HG02885 (cell line): Measurements from ENCODE around the gene CCDC174.

Source experiments
- ATAC-seq: cut with Tn5 transposase; IDR thresholded peaks from one replicate; pipeline ENCODE4 v1.9.1; 2021; ENCODE audit warnings: mild to moderate bottlenecking; ENCODE audit not compliant: unreplicated experiment, poor library complexity

CCDC174 gene

GRCh38 chr3:14624498-14624897 is 27.1 kb upstream of the CCDC174 start:
- ATAC-seq = no peak

- ATAC-seq = no peak
Measured at GRCh38 chr3:14625443-14625842, 26.1 kb upstream of the CCDC174 start.

GRCh38 chr3:14627815-14628214 is 23.7 kb upstream of the CCDC174 start:
- ATAC-seq = no peak

GRCh38 chr3:14628406-14628805 is 23.2 kb upstream of the CCDC174 start:
- no peak for ATAC-seq

- no peak for ATAC-seq
Measured at GRCh38 chr3:14630404-14631100, 21.0 kb upstream of the CCDC174 start.

- ATAC-seq = no peak
Measured at GRCh38 chr3:14631101-14631497, 20.5 kb upstream of the CCDC174 start.

GRCh38 chr3:14631687-14632441 is 19.7 kb upstream of the CCDC174 start:
- no peak for ATAC-seq

GRCh38 chr3:14632442-14632930 is 19.1 kb upstream of the CCDC174 start:
- ATAC-seq = no peak

- no peak for ATAC-seq
Measured at GRCh38 chr3:14633417-14633816, 18.1 kb upstream of the CCDC174 start.

GRCh38 chr3:14633819-14634424 is 17.6 kb upstream of the CCDC174 start:
- ATAC-seq = no peak

GRCh38 chr3:14634763-14635400 is 16.7 kb upstream of the CCDC174 start:
- no peak for ATAC-seq

- ATAC-seq = no peak
Measured at GRCh38 chr3:14636496-14637087, 15.0 kb upstream of the CCDC174 start.

- ATAC-seq = no peak
Measured at GRCh38 chr3:14640157-14640562, 11.4 kb upstream of the CCDC174 start.

- no peak for ATAC-seq
Measured at GRCh38 chr3:14640734-14641133, 10.8 kb upstream of the CCDC174 start.

GRCh38 chr3:14641346-14641745 is 10.2 kb upstream of the CCDC174 start:
- ATAC-seq = no peak

GRCh38 chr3:14645453-14645852 is 6.1 kb upstream of the CCDC174 start:
- ATAC-seq = no peak

GRCh38 chr3:14646131-14646573 is 5.4 kb upstream of the CCDC174 start:
- no peak for ATAC-seq

GRCh38 chr3:14646589-14647413 is 4.8 kb upstream of the CCDC174 start:
- no peak for ATAC-seq
